Ectodermal cell (in vitro differentiated cells): ENCODE results near the gene OTUB2.
A peak's percentile ranks its signal among the peaks of the same experiment; 100 is the strongest.

Source experiments
- H3K27ac ChIP-seq: 2 replicates; pipeline ENCODE4 v1.7.0; 2013; ENCODE audit warnings: mild to moderate bottlenecking, low read depth, low read length; ENCODE audit not compliant: insufficient read depth, poor library complexity, severe bottlenecking
- H3K27me3 ChIP-seq: 2 replicates; pipeline ENCODE4 v1.7.0; 2013; ENCODE audit warnings: mild to moderate bottlenecking, low read length; ENCODE audit not compliant: insufficient read depth, control insufficient read depth, poor library complexity, severe bottlenecking
- H3K36me3 ChIP-seq: one replicate; pipeline ENCODE4 v1.7.0; 2013; ENCODE audit warnings: low read length; ENCODE audit not compliant: control insufficient read depth, insufficient read depth
- H3K4me1 ChIP-seq: one replicate; pipeline ENCODE4 v1.7.0; 2013; ENCODE audit warnings: low read length; ENCODE audit not compliant: control insufficient read depth, insufficient read depth
- H3K4me3 ChIP-seq: 2 replicates; pipeline ENCODE4 v1.7.0; 2013; ENCODE audit warnings: low read depth, low read length, control low read depth; ENCODE audit not compliant: insufficient read depth
- H3K9me3 ChIP-seq: 2 replicates; pipeline ENCODE4 v1.7.0; 2013; ENCODE audit warnings: mild to moderate bottlenecking, low read length, moderate library complexity; ENCODE audit not compliant: control insufficient read depth
- WGBS, 2 experiments: methylation state at CpG; one replicate each; pipeline ENCODE4 v1.1.7; 2013; ENCODE audit warnings: missing lambda C conversion rate in 2 of 2; 5-methylcytosine and 5-hydroxymethylcytosine counted together

Gene OTUB2

GRCh38 chr14:94074534-94074933, 48.4 kb downstream of the OTUB2 start:
- peaks cover 25% of the 10 kb centered on the region for H3K36me3 ChIP-seq
- WGBS, 2 experiments = 92 to 94% methylated on average over 1 of the region's 3 CpGs
- H3K9me3 ChIP-seq = peaks cover 4% of the 10 kb centered on the region
- peaks cover 12% of the 10 kb centered on the region for H3K4me1 ChIP-seq
- no peaks in the 10 kb centered on the region for H3K27me3 ChIP-seq
- no peak overlapping the region for H3K4me3 ChIP-seq
- no peak overlapping the region for H3K27ac ChIP-seq

GRCh38 chr14:94075008-94075407, 48.9 kb downstream of the OTUB2 start:
- H3K36me3 ChIP-seq = peaks cover 25% of the 10 kb centered on the region
- peaks cover 16% of the 10 kb centered on the region for H3K4me1 ChIP-seq
- H3K27me3 ChIP-seq = no peaks in the 10 kb centered on the region
- WGBS, 2 experiments = 97% methylated on average over 2 of the region's 2 CpGs; no CpG with 5 or more reads in 1 of the 2 experiments
- H3K4me3 ChIP-seq = no peak overlapping the region
- peaks cover 3% of the 10 kb centered on the region for H3K9me3 ChIP-seq
- H3K27ac ChIP-seq = no peak overlapping the region

- Histone ChIP-seq H3K27ac (no peak overlapping the region), H3K4me1 (peaks cover 21% of the 10 kb centered on the region), H3K4me3 (no peak overlapping the region), H3K9me3 (peaks cover 3% of the 10 kb centered on the region), H3K36me3 (peaks cover 25% of the 10 kb centered on the region), H3K27me3 (no peaks in the 10 kb centered on the region)
- WGBS, 2 experiments = 91 to 93% methylated on average over 6 to 7 of the region's 7 CpGs
These were observed 51.1 kb downstream of the OTUB2 start for GRCh38 chr14:94077111-94077821.

- no peaks in the 10 kb centered on the region for H3K27me3 ChIP-seq
- WGBS, 2 experiments = 98% methylated on average over 3 of the region's 5 CpGs; no CpG with 5 or more reads in 1 of the 2 experiments
- peaks cover 25% of the 10 kb centered on the region for H3K36me3 ChIP-seq
- H3K27ac ChIP-seq = no peak overlapping the region
- H3K9me3 ChIP-seq = peaks cover 3% of the 10 kb centered on the region
- H3K4me1 ChIP-seq = peaks cover 22% of the 10 kb centered on the region
- H3K4me3 ChIP-seq = no peak overlapping the region
These were observed 51.7 kb downstream of the OTUB2 start for GRCh38 chr14:94077823-94078222.

GRCh38 chr14:94079891-94080620, 53.9 kb downstream of the OTUB2 start:
- no peaks in the 10 kb centered on the region for H3K27me3 ChIP-seq
- peak overlapping the region; percentile 92 for H3K4me3 ChIP-seq
- no peak overlapping the region for H3K27ac ChIP-seq
- peaks cover 18% of the 10 kb centered on the region for H3K36me3 ChIP-seq
- H3K4me1 ChIP-seq = peaks cover 22% of the 10 kb centered on the region
- peaks cover 1% of the 10 kb centered on the region for H3K9me3 ChIP-seq
- WGBS, 2 experiments = 22% methylated on average over 15 of the region's 15 CpGs

- H3K27ac ChIP-seq = peak within 1 kb of the TSS; percentile 60
These were observed 54.7 kb downstream of the OTUB2 start, which contains the start of the genes DDX24 and IFI27L1 for GRCh38 chr14:94080621-94081385. TSS of gene DDX24 (minus strand) at chr14:94081202. CDS start at chr14:94079742, 1,460 bp downstream. TSS of gene IFI27L1 (plus strand) at chr14:94081310. CDS start at chr14:94096938, 15,628 bp downstream.

GRCh38 chr14:94081386-94081820, 55.3 kb downstream of the OTUB2 start:
- Histone ChIP-seq H3K9me3 (no peaks in the 10 kb centered on the region), H3K4me3 (peak overlapping the region; percentile 92), H3K4me1 (peaks cover 22% of the 10 kb centered on the region), H3K27me3 (no peaks in the 10 kb centered on the region), H3K36me3 (peaks cover 14% of the 10 kb centered on the region), H3K27ac (no peak overlapping the region)
- 4 to 6% methylated on average over 19 of the region's 19 CpGs for WGBS, 2 experiments

More at GRCh38 chr14:94080621-94081385, 54.7 kb downstream of the OTUB2 start, which contains the start of the genes DDX24 and IFI27L1:
- Histone ChIP-seq H3K27me3 (no peaks in the 10 kb centered on the region), H3K36me3 (peaks cover 15% of the 10 kb centered on the region), H3K4me1 (peaks cover 22% of the 10 kb centered on the region), H3K4me3 (peak within 1 kb of the TSS; percentile 92), H3K9me3 (no peaks in the 10 kb centered on the region)
- whole genome bisulfite sequencing, 2 experiments = 0% methylated on average over 77 of the region's 77 CpGs

- Histone ChIP-seq H3K4me1 (no peaks in the 10 kb centered on the region), H3K36me3 (no peaks in the 10 kb centered on the region), H3K27ac (no peak overlapping the region), H3K4me3 (no peak overlapping the region), H3K27me3 (no peaks in the 10 kb centered on the region), H3K9me3 (no peaks in the 10 kb centered on the region)
- WGBS, 2 experiments = 85 to 86% methylated on average over 4 of the region's 4 CpGs
These were observed 61.8 kb downstream of the OTUB2 start for GRCh38 chr14:94087891-94088290.

GRCh38 chr14:94088516-94088915, 62.4 kb downstream of the OTUB2 start:
- no peaks in the 10 kb centered on the region for H3K4me1 ChIP-seq
- no peak overlapping the region for H3K4me3 ChIP-seq
- H3K9me3 ChIP-seq = no peaks in the 10 kb centered on the region
- H3K36me3 ChIP-seq = no peaks in the 10 kb centered on the region
- H3K27ac ChIP-seq = no peak overlapping the region
- H3K27me3 ChIP-seq = no peaks in the 10 kb centered on the region
- 89 to 92% methylated on average over 4 to 5 of the region's 5 CpGs for WGBS, 2 experiments
